ENCODE measurements around the gene DDIT3.

DDIT3 gene

GRCh38 chr12:57481671-57482070 lies 38.6 kb downstream of the DDIT3 start:
- DNase-seq, result no peak

GRCh38 chr12:57479376-57480115 lies 40.8 kb downstream of the DDIT3 start, which contains the start of gene ARHGAP9:
Gene ARHGAP9 (minus strand): TSS chr12:57479866. CDS start chr12:57479406, 460 bp downstream.
- DNase-seq, result peak in 2 of 4 experiments; percentile 20 to 32

GRCh38 chr12:57479043-57479375 lies 41.3 kb downstream of the DDIT3 start:
- DNase-seq, result no peak

- peak in 1 of 4 experiments; percentile 37 for DNase-seq
Measured at GRCh38 chr12:57477710-57478681, 42.3 kb downstream of the DDIT3 start.

- DNase-seq, result no peak
Measured at GRCh38 chr12:57476993-57477709, 43.2 kb downstream of the DDIT3 start.

- DNase-seq, result peak in 3 of 4 experiments; percentile 41 to 63 (median 59)
Measured at GRCh38 chr12:57476162-57476992, 43.9 kb downstream of the DDIT3 start.

- no peak for DNase-seq
Measured at GRCh38 chr12:57475271-57476161, 44.8 kb downstream of the DDIT3 start.

- DNase-seq, result no peak
Measured at GRCh38 chr12:57474862-57475261, 45.5 kb downstream of the DDIT3 start.

- no peak for DNase-seq
Measured at GRCh38 chr12:57474430-57474829, 45.9 kb downstream of the DDIT3 start.

- no peak for DNase-seq
Measured at GRCh38 chr12:57473886-57474285, 46.4 kb downstream of the DDIT3 start.

- DNase-seq, result no peak
Measured at GRCh38 chr12:57473392-57473791, 46.9 kb downstream of the DDIT3 start.

GRCh38 chr12:57472391-57472790 lies 47.9 kb downstream of the DDIT3 start:
- no peak for DNase-seq

GRCh38 chr12:57471661-57472060 lies 48.7 kb downstream of the DDIT3 start:
- no peak for DNase-seq

- no peak for DNase-seq
Measured at GRCh38 chr12:57470970-57471656, 49.2 kb downstream of the DDIT3 start.

GRCh38 chr12:57470286-57470969 lies 49.9 kb downstream of the DDIT3 start:
- DNase-seq, result no peak

- DNase-seq, result no peak
Measured at GRCh38 chr12:57469296-57470164, 50.8 kb downstream of the DDIT3 start.

- no peak for DNase-seq
Measured at GRCh38 chr12:57467915-57468314, 52.4 kb downstream of the DDIT3 start.

GRCh38 chr12:57467212-57467874 lies 53.0 kb downstream of the DDIT3 start:
- DNase-seq, result no peak

All from activated naive CD4-positive, alpha-beta T cell (primary cell).